SK-N-SH treated with all-trans-retinoic acid at 6 μM for 48 hours (cell line): Measurements from ENCODE around the gene KRT7.

Source experiments
- ATAC-seq: fragments of 200-7000 bp; cut with Tn5 transposase; 3 replicates; pipeline ENCODE4 v1.9.1; 2020; ENCODE audit warnings: mild to moderate bottlenecking, moderate library complexity
- ARNTL ChIP-seq: fragments of 450-650 bp; formaldehyde crosslinking; IDR thresholded peaks from 2 replicates; pipeline ENCODE4 v1.5.0; 2020; ENCODE audit warnings: low read depth, mild to moderate bottlenecking, moderate library complexity, borderline replicate concordance
- BACH2 ChIP-seq: fragments of 250-450 bp; sonication (Bioruptor Pico); IDR thresholded peaks from 2 replicates; pipeline ENCODE4 v1.9.0; 2021; ENCODE audit warnings: mild to moderate bottlenecking, borderline replicate concordance
- CSDC2 ChIP-seq: fragments of 250-450 bp; sonication (Bioruptor Pico); IDR thresholded peaks from 2 replicates; pipeline ENCODE4 v1.5.0; 2020; ENCODE audit warnings: mild to moderate bottlenecking, moderate library complexity
- GLIS3 ChIP-seq: fragments of 250-450 bp; sonication (Bioruptor Pico); IDR thresholded peaks from 2 replicates; pipeline ENCODE4 v1.5.0; 2020; ENCODE audit warnings: mild to moderate bottlenecking, moderate library complexity
- ISL1 ChIP-seq: fragments of 250-450 bp; sonication (Bioruptor Pico); IDR thresholded peaks from 2 replicates; pipeline ENCODE4 v2.1.2; 2022; ENCODE audit warnings: mild to moderate bottlenecking, moderate library complexity
- OSR1 ChIP-seq: fragments of 250-450 bp; sonication (Bioruptor Pico); IDR thresholded peaks from 2 replicates; pipeline ENCODE4 v1.8.0; 2022; ENCODE audit warnings: moderate library complexity, mild to moderate bottlenecking, inconsistent platforms
- PATZ1 ChIP-seq: fragments of 250-450 bp; sonication (Bioruptor Pico); IDR thresholded peaks from 2 replicates; pipeline ENCODE4 v1.8.0; 2020; ENCODE audit warnings: mild to moderate bottlenecking, moderate library complexity, borderline replicate concordance
- PPARA ChIP-seq: fragments of 250-450 bp; sonication (Bioruptor Pico); IDR thresholded peaks from 2 replicates; pipeline ENCODE4 v1.5.0; 2020; ENCODE audit warnings: mild to moderate bottlenecking, borderline replicate concordance
- RARB ChIP-seq: fragments of 250-450 bp; sonication (Bioruptor Pico); IDR thresholded peaks from 2 replicates; pipeline ENCODE4 v1.8.0; 2021; ENCODE audit warnings: mild to moderate bottlenecking, moderate library complexity
- SNAI2 ChIP-seq: fragments of 250-450 bp; sonication (Bioruptor Pico); IDR thresholded peaks from 2 replicates; pipeline ENCODE4 v1.5.0; 2020; ENCODE audit warnings: mild to moderate bottlenecking, moderate library complexity
- TCF4 ChIP-seq: fragments of 250-450 bp; sonication (Bioruptor Pico); IDR thresholded peaks from 2 replicates; pipeline ENCODE4 v1.8.0; 2021; ENCODE audit warnings: mild to moderate bottlenecking, moderate library complexity, borderline replicate concordance
- TOX ChIP-seq: fragments of 250-450 bp; sonication (Bioruptor Pico); IDR thresholded peaks from 2 replicates; pipeline ENCODE4 v1.8.0; 2021; ENCODE audit warnings: mild to moderate bottlenecking, moderate library complexity, borderline replicate concordance
- TSHZ2 ChIP-seq: fragments of 250-450 bp; sonication (Bioruptor Pico); IDR thresholded peaks from 2 replicates; pipeline ENCODE4 v1.5.0; 2020; ENCODE audit warnings: mild to moderate bottlenecking, moderate library complexity
- ZC3H10 ChIP-seq: fragments of 250-450 bp; sonication (Bioruptor Pico); IDR thresholded peaks from 2 replicates; pipeline ENCODE4 v1.5.1; 2021; ENCODE audit warnings: mild to moderate bottlenecking, moderate library complexity
- ZFP3 ChIP-seq: fragments of 250-450 bp; sonication (Bioruptor Pico); IDR thresholded peaks from 2 replicates; pipeline ENCODE4 v1.5.0; 2020; ENCODE audit warnings: mild to moderate bottlenecking, moderate library complexity
- ZFP30 ChIP-seq: fragments of 450-650 bp; formaldehyde crosslinking; IDR thresholded peaks from 2 replicates; pipeline ENCODE4 v1.5.0; 2022; ENCODE audit warnings: mild to moderate bottlenecking, moderate library complexity
- ZNF565 ChIP-seq: fragments of 450-650 bp; formaldehyde crosslinking; conservative IDR thresholded peaks from 2 replicates; pipeline ENCODE4 v1.5.0; 2020; ENCODE audit warnings: low read depth, mild to moderate bottlenecking, moderate library complexity
- ZNF70 ChIP-seq: fragments of 450-650 bp; formaldehyde crosslinking; IDR thresholded peaks from 2 replicates; pipeline ENCODE4 v1.5.0; 2020; ENCODE audit warnings: mild to moderate bottlenecking, moderate library complexity
- ZNF8 ChIP-seq: fragments of 450-650 bp; formaldehyde crosslinking; IDR thresholded peaks from 2 replicates; pipeline ENCODE4 v1.5.0; 2020; ENCODE audit warnings: mild to moderate bottlenecking, moderate library complexity
- TF ChIP-seq, protein P1 (sequence below): fragments of 250-450 bp; sonication (Bioruptor Pico); IDR thresholded peaks from 2 replicates; pipeline ENCODE4 v1.8.0; 2021; ENCODE audit warnings: low read depth, mild to moderate bottlenecking, moderate library complexity, borderline replicate concordance

Gene KRT7

GRCh38 chr12:52263761-52264434 lies 30.9 kb downstream of the KRT7 start:
- TF ChIP-seq PATZ1 (CRISPR knock-in tag) = no peak
- TF ChIP-seq ZFP30 (CRISPR knock-in tag) = no peak
- no peak for TF ChIP-seq ZNF70 (CRISPR knock-in tag)
- no peak for ATAC-seq

GRCh38 chr12:52264435-52264825 lies 31.4 kb downstream of the KRT7 start:
- TF ChIP-seq OSR1 (CRISPR knock-in tag) (no peak), RARB (CRISPR knock-in tag) (no peak), ZNF565 (no peak)
- no peak for ATAC-seq

DNA sequence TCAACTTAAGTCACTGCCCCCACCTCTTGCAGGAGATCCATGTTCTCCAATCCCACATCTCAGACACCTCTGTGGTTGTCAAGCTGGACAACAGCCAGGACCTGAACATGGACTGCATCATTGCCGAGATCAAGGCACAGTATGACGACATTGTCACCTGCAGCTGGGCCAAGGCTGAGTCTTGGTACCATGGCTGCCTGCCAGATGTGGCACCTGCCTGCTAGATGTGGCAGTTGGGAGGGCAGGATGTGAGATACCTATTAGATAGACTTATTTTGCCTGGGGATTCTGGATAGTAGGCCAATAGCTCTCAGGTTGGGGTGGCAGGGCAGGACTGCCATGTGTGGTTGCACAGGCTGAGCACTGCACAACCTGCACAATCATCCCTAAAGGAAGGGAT lies 33.5 kb downstream of the KRT7 start:
- TF ChIP-seq ISL1 (CRISPR knock-in tag) = no peak
- no peak for TF ChIP-seq RARB (CRISPR knock-in tag)
- no peak for TF ChIP-seq SNAI2 (CRISPR knock-in tag)
- no peak for TF ChIP-seq BACH2 (CRISPR knock-in tag)
- no peak for TF ChIP-seq TCF4 (CRISPR knock-in tag)
- no peak for TF ChIP-seq TOX
- no peak for TF ChIP-seq TSHZ2
- no peak for TF ChIP-seq OSR1 (CRISPR knock-in tag)
- ATAC-seq = no peak

DNA sequence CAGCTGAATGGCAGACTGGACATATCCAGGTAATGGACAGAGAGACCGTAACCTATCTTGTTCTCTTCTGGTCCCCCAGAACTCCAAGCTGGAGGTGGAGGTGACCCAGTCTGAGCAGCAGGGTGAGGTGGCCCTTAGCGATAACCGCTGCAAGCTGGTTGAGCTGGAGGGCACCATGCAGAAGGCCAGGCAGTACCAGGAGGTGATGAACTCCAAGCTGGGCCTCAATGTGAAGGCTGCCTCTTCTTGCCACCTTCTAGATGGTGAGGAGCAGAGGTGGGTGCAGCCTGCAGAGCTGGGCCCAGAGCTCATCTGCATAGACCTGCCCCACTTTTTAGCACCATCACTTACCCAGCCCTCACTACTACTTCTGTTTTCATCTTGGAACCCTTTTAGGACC lies 34.2 kb downstream of the KRT7 start:
- ATAC-seq = no peak
- TF ChIP-seq, protein P1, sequence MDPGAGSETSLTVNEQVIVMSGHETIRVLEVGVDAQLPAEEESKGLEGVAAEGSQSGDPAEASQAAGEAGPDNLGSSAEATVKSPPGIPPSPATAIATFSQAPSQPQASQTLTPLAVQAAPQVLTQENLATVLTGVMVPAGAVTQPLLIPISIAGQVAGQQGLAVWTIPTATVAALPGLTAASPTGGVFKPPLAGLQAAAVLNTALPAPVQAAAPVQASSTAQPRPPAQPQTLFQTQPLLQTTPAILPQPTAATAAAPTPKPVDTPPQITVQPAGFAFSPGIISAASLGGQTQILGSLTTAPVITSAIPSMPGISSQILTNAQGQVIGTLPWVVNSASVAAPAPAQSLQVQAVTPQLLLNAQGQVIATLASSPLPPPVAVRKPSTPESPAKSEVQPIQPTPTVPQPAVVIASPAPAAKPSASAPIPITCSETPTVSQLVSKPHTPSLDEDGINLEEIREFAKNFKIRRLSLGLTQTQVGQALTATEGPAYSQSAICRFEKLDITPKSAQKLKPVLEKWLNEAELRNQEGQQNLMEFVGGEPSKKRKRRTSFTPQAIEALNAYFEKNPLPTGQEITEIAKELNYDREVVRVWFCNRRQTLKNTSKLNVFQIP (CRISPR knock-in tag) = no peak
- no peak for TF ChIP-seq ZC3H10 (CRISPR knock-in tag)
- TF ChIP-seq SNAI2 (CRISPR knock-in tag) = no peak
- no peak for TF ChIP-seq ISL1 (CRISPR knock-in tag)
- no peak for TF ChIP-seq ZFP30 (CRISPR knock-in tag)
- TF ChIP-seq ARNTL (CRISPR knock-in tag) = no peak
- TF ChIP-seq TSHZ2 = no peak
- no peak for TF ChIP-seq ZFP3
- no peak for TF ChIP-seq BACH2 (CRISPR knock-in tag)
- no peak for TF ChIP-seq TOX
- TF ChIP-seq PPARA = no peak
- no peak for TF ChIP-seq ZNF8 (CRISPR knock-in tag)
- no peak for TF ChIP-seq GLIS3 (CRISPR knock-in tag)
- no peak for TF ChIP-seq ZNF70 (CRISPR knock-in tag)
- no peak for TF ChIP-seq PATZ1 (CRISPR knock-in tag)
- no peak for TF ChIP-seq CSDC2
- TF ChIP-seq, all 23 proteins: peak for 0
